Measurements from ENCODE around the gene RDH5. TPM values are rescaled to one million over a fixed set of nuclear protein-coding genes. Genes with fewer than 3 reads are reported as not detected.

Gene RDH5
- total RNA-seq: 1 to 10 TPM; 1.3 to 4.4 (median 2.5) TPM
- polyA plus RNA-seq: 10 to 100 TPM in 1 of 2 donors, 1 to 10 TPM in 1; 8.8 to 12.6 TPM

- Histone ChIP-seq H3K9me3 (no peaks in the 10 kb centered on the region), H3K4me1 (peaks cover 13 to 53% (median 39%) of the 10 kb centered on the region in 3 donors), H3K4me3 (no peak within 1 kb of the TSS), H3K36me3 (peaks cover 0 to 14% (median 0%) of the 10 kb centered on the region in 3 donors), H3K27me3 (no peaks in the 10 kb centered on the region), H3K27ac (peak within 1 kb of the TSS; percentile 22 to 69 (median 50))
- intact Hi-C loops (cut with DNase I): no loop called here
- ATAC-seq: peak; percentile 58 to 80 (median 70)
- whole genome bisulfite sequencing, 2 donors: 12 to 15% methylated on average over 6 of the region's 6 CpGs
- peak; percentile 9 for FAIRE-seq
- TF ChIP-seq, protein P1, sequence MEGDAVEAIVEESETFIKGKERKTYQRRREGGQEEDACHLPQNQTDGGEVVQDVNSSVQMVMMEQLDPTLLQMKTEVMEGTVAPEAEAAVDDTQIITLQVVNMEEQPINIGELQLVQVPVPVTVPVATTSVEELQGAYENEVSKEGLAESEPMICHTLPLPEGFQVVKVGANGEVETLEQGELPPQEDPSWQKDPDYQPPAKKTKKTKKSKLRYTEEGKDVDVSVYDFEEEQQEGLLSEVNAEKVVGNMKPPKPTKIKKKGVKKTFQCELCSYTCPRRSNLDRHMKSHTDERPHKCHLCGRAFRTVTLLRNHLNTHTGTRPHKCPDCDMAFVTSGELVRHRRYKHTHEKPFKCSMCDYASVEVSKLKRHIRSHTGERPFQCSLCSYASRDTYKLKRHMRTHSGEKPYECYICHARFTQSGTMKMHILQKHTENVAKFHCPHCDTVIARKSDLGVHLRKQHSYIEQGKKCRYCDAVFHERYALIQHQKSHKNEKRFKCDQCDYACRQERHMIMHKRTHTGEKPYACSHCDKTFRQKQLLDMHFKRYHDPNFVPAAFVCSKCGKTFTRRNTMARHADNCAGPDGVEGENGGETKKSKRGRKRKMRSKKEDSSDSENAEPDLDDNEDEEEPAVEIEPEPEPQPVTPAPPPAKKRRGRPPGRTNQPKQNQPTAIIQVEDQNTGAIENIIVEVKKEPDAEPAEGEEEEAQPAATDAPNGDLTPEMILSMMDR (IDR thresholded peaks at IDR 0.05): no peak
- peak in 4 of 6 donors; percentile 74 to 90 (median 82) for DNase-seq
These were observed at the start of gene RDH5 for GRCh38 chr12:55720071-55720564. RDH5 (plus strand) TSS chr12:55720393; CDS start chr12:55721185, 792 bp downstream.

DNA sequence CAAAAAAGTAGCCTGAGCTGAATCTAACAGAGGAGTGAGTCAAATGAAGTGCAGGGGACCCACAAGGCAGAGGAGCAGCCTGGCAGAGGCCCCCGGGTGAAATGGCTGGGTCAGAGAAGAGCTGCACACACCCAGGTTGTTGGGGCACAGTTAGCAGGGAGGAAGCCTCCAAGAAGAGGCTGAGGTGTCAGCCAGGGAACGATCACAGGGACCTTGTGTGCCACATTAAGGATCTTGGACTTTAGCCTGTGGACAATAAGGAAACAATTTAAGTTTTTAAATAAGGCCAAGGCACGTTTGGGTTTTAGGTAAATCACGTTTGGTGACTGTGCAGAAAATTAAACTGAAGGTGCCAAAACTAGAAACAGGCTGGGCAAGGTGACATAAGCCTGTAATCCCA, 48.4 kb upstream of the RDH5 start:
- TF ChIP-seq, protein P1 (IDR thresholded peaks at IDR 0.05): no peak
- Histone ChIP-seq H3K27me3 (no peaks in the 10 kb centered on the region), H3K9me3 (no peaks in the 10 kb centered on the region), H3K27ac (no peak overlapping the region), H3K4me1 (no peaks in the 10 kb centered on the region), H3K36me3 (no peaks in the 10 kb centered on the region), H3K4me3 (no peak overlapping the region)
- FAIRE-seq (no peak), ATAC-seq (no peak), DNase-seq (no peak)
- WGBS, 2 donors: 29 to 32% methylated on average over 4 of the region's 4 CpGs
- intact Hi-C loops (cut with DNase I): no loop called here

- TF ChIP-seq, protein P1 (IDR thresholded peaks at IDR 0.05): no peak
- peak in 2 of 4 donors; percentile 54 to 67 for ATAC-seq
- no peaks in the 10 kb centered on the region for H3K4me1 ChIP-seq
- no peaks in the 10 kb centered on the region for H3K27me3 ChIP-seq
- DNase-seq: no peak
- no peaks in the 10 kb centered on the region for H3K9me3 ChIP-seq
- no peak for FAIRE-seq
- no peak overlapping the region for H3K4me3 ChIP-seq
- H3K27ac ChIP-seq: no peak overlapping the region
- H3K36me3 ChIP-seq: no peaks in the 10 kb centered on the region
- intact Hi-C loops (cut with DNase I): no loop called here
These were observed 46.6 kb upstream of the RDH5 start for GRCh38 chr12:55673638-55674037.

- TF ChIP-seq, protein P1 (IDR thresholded peaks at IDR 0.05): no peak
- H3K4me1 ChIP-seq: no peaks in the 10 kb centered on the region
- H3K4me3 ChIP-seq: no peak overlapping the region
- FAIRE-seq (no peak), ATAC-seq (no peak), DNase-seq (no peak)
- H3K9me3 ChIP-seq: no peaks in the 10 kb centered on the region
- H3K27me3 ChIP-seq: no peaks in the 10 kb centered on the region
- WGBS, 2 donors: 76 to 83% methylated on average over 8 of the region's 8 CpGs
- no peaks in the 10 kb centered on the region for H3K36me3 ChIP-seq
- no peak overlapping the region for H3K27ac ChIP-seq
- intact Hi-C loops (cut with DNase I): no loop called here
These were observed 44.5 kb upstream of the RDH5 start for GRCh38 chr12:55675666-55676065.

DNA sequence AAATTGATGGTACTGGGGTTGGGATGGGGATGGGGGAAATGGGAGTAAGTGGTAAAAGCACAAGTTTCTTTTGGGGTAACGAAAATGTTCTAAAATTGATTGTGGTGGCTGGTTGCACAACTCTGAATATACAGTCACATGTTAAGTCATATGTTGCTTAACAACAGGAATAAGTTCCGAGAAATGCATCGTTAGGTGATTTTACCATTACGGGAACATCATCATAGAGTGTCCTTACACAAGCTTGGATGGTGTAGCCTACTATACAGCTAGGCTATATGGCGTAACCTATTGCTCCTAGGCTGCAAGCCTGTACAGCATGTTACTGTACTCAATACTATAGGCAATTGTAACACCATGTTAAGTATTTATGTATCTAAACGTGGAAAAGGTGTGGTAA, 43.5 kb upstream of the RDH5 start:
- H3K4me3 ChIP-seq: no peak overlapping the region
- intact Hi-C loops (cut with DNase I): no loop called here
- no peak for DNase-seq

More for the DNA sequence above, 43.5 kb upstream of the RDH5 start:
- TF ChIP-seq, protein P1 (IDR thresholded peaks at IDR 0.05): no peak
- no peaks in the 10 kb centered on the region for H3K4me1 ChIP-seq
- no peaks in the 10 kb centered on the region for H3K27me3 ChIP-seq
- no peaks in the 10 kb centered on the region for H3K36me3 ChIP-seq
- no peak for ATAC-seq
- no peak for FAIRE-seq
- 60 to 76% methylated on average over 6 of the region's 6 CpGs for WGBS, 2 donors
- H3K27ac ChIP-seq: no peak overlapping the region
- no peaks in the 10 kb centered on the region for H3K9me3 ChIP-seq

Measured in pancreas (tissue), 10 donors.